ENCODE results near the gene TMTC4. TPM values are rescaled to one million over a fixed set of nuclear protein-coding genes. Genes with fewer than 3 reads are reported as not detected.

The TMTC4 gene
- polyA plus RNA-seq, 1 donor from 2014 or later = 123 TPM

DNA sequence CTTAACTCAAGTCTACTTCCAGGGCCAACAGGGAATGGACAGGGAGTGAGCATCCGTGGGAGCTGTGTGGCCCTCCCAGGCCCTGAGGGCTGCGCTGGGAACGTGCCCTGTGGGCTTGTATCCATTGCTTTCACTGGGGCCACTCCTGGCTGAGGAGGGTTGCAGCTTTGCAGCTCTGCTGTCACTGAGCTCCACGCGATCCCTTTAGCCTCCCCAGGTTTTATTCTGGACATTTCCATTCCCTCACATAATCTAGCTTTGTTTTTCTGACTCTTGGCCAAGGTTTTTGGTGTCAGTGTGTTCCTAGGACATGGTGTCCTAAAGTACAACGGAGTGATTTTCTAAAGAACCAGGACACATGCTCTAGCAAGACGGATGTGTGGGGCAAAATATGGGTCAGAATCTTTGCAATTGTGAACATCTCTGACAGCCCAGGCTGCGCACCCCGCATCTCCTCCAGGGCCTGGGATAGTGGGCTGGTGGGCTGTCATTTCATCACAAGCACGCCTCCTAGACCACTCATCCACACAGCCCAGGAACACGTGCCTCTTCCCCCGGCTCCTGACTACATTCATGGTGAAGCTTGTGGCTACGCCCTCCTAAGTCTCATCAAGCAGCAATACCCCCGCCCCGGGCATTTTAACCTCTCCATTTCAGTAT lies 114.0 kb downstream of the TMTC4 start:
- Histone ChIP-seq H3K4me2 (ENCODE audit: low read length) (no peak overlapping the region), H3K9me3 (ENCODE audit: low read length) (no peaks in the 10 kb centered on the region), H4K20me1 (ENCODE audit: insufficient read depth) (no peaks in the 10 kb centered on the region), H3K27me3 (ENCODE audit: insufficient read depth, low read depth, low read length) (no peaks in the 10 kb centered on the region), H2AFZ (ENCODE audit: low read depth, low read length) (no peak overlapping the region), H3K79me2 (replicated peaks; ENCODE audit: insufficient read depth, low read length) (no peaks in the 10 kb centered on the region), H3F3A (ENCODE audit: insufficient read depth, low read length, poor library complexity, severe bottlenecking) (no peaks in the 10 kb centered on the region), H3K9ac (ENCODE audit: low read length) (no peak overlapping the region), H3K9me2 (ENCODE audit: insufficient read depth, low read length) (no peaks in the 10 kb centered on the region), H3K27ac (ENCODE audit: low read length) (no peak overlapping the region), H3K4me3 (ENCODE audit: low read length) (no peak overlapping the region), H3K36me3 (ENCODE audit: insufficient read depth, low read length) (no peaks in the 10 kb centered on the region)
- TF ChIP-seq EZH2 (IDR thresholded peaks at IDR 0.05; ENCODE audit: borderline replicate concordance, insufficient read depth, low read length, poor library complexity, severe bottlenecking) (no peak), POLR2AphosphoS5 (IDR thresholded peaks at IDR 0.05) (no peak), MXI1 (conservative IDR thresholded peaks at IDR 0.05; ENCODE audit: poor library complexity, severe bottlenecking) (no peak), EP300 (conservative IDR thresholded peaks at IDR 0.05; ENCODE audit: poor library complexity, severe bottlenecking) (no peak), TAF1 (IDR thresholded peaks at IDR 0.05; ENCODE audit: low read depth) (no peak)
- TF ChIP-seq, protein P1, sequence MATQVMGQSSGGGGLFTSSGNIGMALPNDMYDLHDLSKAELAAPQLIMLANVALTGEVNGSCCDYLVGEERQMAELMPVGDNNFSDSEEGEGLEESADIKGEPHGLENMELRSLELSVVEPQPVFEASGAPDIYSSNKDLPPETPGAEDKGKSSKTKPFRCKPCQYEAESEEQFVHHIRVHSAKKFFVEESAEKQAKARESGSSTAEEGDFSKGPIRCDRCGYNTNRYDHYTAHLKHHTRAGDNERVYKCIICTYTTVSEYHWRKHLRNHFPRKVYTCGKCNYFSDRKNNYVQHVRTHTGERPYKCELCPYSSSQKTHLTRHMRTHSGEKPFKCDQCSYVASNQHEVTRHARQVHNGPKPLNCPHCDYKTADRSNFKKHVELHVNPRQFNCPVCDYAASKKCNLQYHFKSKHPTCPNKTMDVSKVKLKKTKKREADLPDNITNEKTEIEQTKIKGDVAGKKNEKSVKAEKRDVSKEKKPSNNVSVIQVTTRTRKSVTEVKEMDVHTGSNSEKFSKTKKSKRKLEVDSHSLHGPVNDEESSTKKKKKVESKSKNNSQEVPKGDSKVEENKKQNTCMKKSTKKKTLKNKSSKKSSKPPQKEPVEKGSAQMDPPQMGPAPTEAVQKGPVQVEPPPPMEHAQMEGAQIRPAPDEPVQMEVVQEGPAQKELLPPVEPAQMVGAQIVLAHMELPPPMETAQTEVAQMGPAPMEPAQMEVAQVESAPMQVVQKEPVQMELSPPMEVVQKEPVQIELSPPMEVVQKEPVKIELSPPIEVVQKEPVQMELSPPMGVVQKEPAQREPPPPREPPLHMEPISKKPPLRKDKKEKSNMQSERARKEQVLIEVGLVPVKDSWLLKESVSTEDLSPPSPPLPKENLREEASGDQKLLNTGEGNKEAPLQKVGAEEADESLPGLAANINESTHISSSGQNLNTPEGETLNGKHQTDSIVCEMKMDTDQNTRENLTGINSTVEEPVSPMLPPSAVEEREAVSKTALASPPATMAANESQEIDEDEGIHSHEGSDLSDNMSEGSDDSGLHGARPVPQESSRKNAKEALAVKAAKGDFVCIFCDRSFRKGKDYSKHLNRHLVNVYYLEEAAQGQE (IDR thresholded peaks at IDR 0.05; ENCODE audit: borderline replicate concordance) = no peak

DNA sequence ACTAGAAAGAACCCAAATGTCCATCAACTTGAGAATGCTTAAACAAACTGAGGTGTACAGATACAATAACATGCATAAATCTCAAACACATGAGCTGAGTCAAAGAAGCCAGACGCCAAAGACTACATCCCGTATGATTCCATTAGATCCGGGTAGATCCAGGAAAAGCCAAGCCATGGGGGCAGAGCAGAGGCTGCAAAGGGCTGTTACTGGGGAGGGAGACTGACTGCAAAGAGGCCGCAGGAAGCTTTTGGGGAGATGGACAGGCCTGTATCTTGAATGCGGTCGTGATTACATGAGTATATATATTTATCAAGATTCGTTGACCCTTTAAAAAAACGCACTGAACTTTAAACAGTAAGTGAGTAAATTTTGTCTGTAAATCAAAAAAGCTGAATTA lies 114.7 kb downstream of the TMTC4 start:
- no peak overlapping the region for H2AFZ ChIP-seq (ENCODE audit: low read depth, low read length)

More for the DNA sequence above, 114.7 kb downstream of the TMTC4 start:
- H3K9ac ChIP-seq (ENCODE audit: low read length) = no peak overlapping the region
- no peak overlapping the region for H3K4me2 ChIP-seq (ENCODE audit: low read length)
- H3K9me3 ChIP-seq (ENCODE audit: low read length) = peaks cover 1% of the 10 kb centered on the region
- no peaks in the 10 kb centered on the region for H3K79me2 ChIP-seq (replicated peaks; ENCODE audit: insufficient read depth, low read length)
- H3K4me3 ChIP-seq (ENCODE audit: low read length) = no peak overlapping the region
- no peaks in the 10 kb centered on the region for H4K20me1 ChIP-seq (ENCODE audit: insufficient read depth)
- no peak for TF ChIP-seq RAD21 (conservative IDR thresholded peaks at IDR 0.05)
- TF ChIP-seq, protein P1 (IDR thresholded peaks at IDR 0.05; ENCODE audit: borderline replicate concordance) = no peak
- TF ChIP-seq MXI1 (conservative IDR thresholded peaks at IDR 0.05; ENCODE audit: poor library complexity, severe bottlenecking) = no peak
- TF ChIP-seq SMC3 (conservative IDR thresholded peaks at IDR 0.05; ENCODE audit: poor library complexity) = no peak
- TF ChIP-seq EZH2 (IDR thresholded peaks at IDR 0.05; ENCODE audit: borderline replicate concordance, insufficient read depth, low read length, poor library complexity, severe bottlenecking) = no peak
- no peak for TF ChIP-seq POLR2AphosphoS5 (IDR thresholded peaks at IDR 0.05)
- TF ChIP-seq EP300 (conservative IDR thresholded peaks at IDR 0.05; ENCODE audit: poor library complexity, severe bottlenecking) = no peak
- TF ChIP-seq, protein P2, sequence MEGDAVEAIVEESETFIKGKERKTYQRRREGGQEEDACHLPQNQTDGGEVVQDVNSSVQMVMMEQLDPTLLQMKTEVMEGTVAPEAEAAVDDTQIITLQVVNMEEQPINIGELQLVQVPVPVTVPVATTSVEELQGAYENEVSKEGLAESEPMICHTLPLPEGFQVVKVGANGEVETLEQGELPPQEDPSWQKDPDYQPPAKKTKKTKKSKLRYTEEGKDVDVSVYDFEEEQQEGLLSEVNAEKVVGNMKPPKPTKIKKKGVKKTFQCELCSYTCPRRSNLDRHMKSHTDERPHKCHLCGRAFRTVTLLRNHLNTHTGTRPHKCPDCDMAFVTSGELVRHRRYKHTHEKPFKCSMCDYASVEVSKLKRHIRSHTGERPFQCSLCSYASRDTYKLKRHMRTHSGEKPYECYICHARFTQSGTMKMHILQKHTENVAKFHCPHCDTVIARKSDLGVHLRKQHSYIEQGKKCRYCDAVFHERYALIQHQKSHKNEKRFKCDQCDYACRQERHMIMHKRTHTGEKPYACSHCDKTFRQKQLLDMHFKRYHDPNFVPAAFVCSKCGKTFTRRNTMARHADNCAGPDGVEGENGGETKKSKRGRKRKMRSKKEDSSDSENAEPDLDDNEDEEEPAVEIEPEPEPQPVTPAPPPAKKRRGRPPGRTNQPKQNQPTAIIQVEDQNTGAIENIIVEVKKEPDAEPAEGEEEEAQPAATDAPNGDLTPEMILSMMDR (IDR thresholded peaks at IDR 0.05; ENCODE audit: poor library complexity, severe bottlenecking) = no peak
- no peaks in the 10 kb centered on the region for H3F3A ChIP-seq (ENCODE audit: insufficient read depth, low read length, poor library complexity, severe bottlenecking)
- H3K27ac ChIP-seq (ENCODE audit: low read length) = no peak overlapping the region
- no peaks in the 10 kb centered on the region for H3K36me3 ChIP-seq (ENCODE audit: insufficient read depth, low read length)
- H3K27me3 ChIP-seq (ENCODE audit: insufficient read depth, low read depth, low read length) = no peaks in the 10 kb centered on the region
- no peaks in the 10 kb centered on the region for H3K9me2 ChIP-seq (ENCODE audit: insufficient read depth, low read length)
